DOHH2 (cell line): Measurements from ENCODE around the gene ARL11.

Experiments
- H3F3A ChIP-seq: fragments of 200-600 bp; sonication (generic), shearing (Covaris generic); 2 replicates; pipeline ENCODE4 v1.6.0; 2016; ENCODE audit warnings: antibody characterized with exemption, mild to moderate bottlenecking; ENCODE audit not compliant: control insufficient read depth, insufficient read depth
- H3K27ac ChIP-seq: fragments of 200-600 bp; sonication (generic); 2 replicates; pipeline ENCODE4 v1.5.1; 2014; ENCODE audit warnings: low read depth, mild to moderate bottlenecking, low read length, moderate library complexity
- H3K27me3 ChIP-seq: fragments of 200-600 bp; sonication (generic); 2 replicates; pipeline ENCODE4 v1.6.1; 2014; ENCODE audit warnings: mild to moderate bottlenecking, low read length, mixed read lengths; ENCODE audit not compliant: control insufficient read depth
- H3K36me3 ChIP-seq: fragments of 200-600 bp; sonication (generic); 2 replicates; pipeline ENCODE4 v1.6.1; 2014; ENCODE audit warnings: mild to moderate bottlenecking, low read length, moderate library complexity, mixed read lengths; ENCODE audit not compliant: control insufficient read depth
- H3K4me1 ChIP-seq: fragments of 200-600 bp; sonication (generic); 2 replicates; pipeline ENCODE4 v1.6.1; 2014; ENCODE audit warnings: mild to moderate bottlenecking, low read length, mixed read lengths; ENCODE audit not compliant: control insufficient read depth
- H3K4me2 ChIP-seq: fragments of 200-600 bp; sonication (generic); 2 replicates; pipeline ENCODE4 v1.6.0; 2014; ENCODE audit warnings: mild to moderate bottlenecking, low read length, moderate library complexity
- H3K4me3 ChIP-seq: fragments of 200-600 bp; sonication (generic); 2 replicates; pipeline ENCODE4 v1.5.1; 2014; ENCODE audit warnings: mild to moderate bottlenecking, low read length, mixed read lengths
- H3K79me2 ChIP-seq: fragments of 200-600 bp; sonication (generic); 2 replicates; pipeline ENCODE4 v1.6.1; 2014; ENCODE audit warnings: mild to moderate bottlenecking, low read length, mixed read lengths; ENCODE audit not compliant: control insufficient read depth
- H3K9me2 ChIP-seq: fragments of 200-600 bp; sonication (generic); replicated peaks from 2 replicates; pipeline ENCODE4 v1.6.1; 2014; ENCODE audit warnings: mild to moderate bottlenecking, low read length, mixed read lengths; ENCODE audit not compliant: control insufficient read depth
- H3K9me3 ChIP-seq: fragments of 200-600 bp; sonication (generic); 2 replicates; pipeline ENCODE4 v1.6.1; 2014; ENCODE audit warnings: antibody characterized with exemption, low read length, mixed read lengths; ENCODE audit not compliant: control insufficient read depth, insufficient read depth
- H4K20me1 ChIP-seq: fragments of 200-600 bp; sonication (generic); 2 replicates; pipeline ENCODE4 v1.6.0; 2014; ENCODE audit warnings: low read depth, mild to moderate bottlenecking, antibody characterized with exemption, low read length, moderate library complexity; ENCODE audit not compliant: control insufficient read depth, insufficient read depth
- EZH2phosphoT487 ChIP-seq: fragments of 200-600 bp; sonication (generic); IDR thresholded peaks from 2 replicates; pipeline ENCODE4 v1.6.1; 2017; ENCODE audit warnings: borderline replicate concordance, mild to moderate bottlenecking, antibody characterized with exemption, low read length, moderate library complexity, mixed read lengths
- TF ChIP-seq, protein P1 (sequence below): fragments of 200-600 bp; sonication (generic); IDR thresholded peaks from one replicate; pipeline ENCODE4 v1.5.1; 2014; ENCODE audit warnings: antibody characterized with exemption, mild to moderate bottlenecking, low read depth, low read length; ENCODE audit not compliant: poor library complexity, severe bottlenecking

The ARL11 gene

DNA sequence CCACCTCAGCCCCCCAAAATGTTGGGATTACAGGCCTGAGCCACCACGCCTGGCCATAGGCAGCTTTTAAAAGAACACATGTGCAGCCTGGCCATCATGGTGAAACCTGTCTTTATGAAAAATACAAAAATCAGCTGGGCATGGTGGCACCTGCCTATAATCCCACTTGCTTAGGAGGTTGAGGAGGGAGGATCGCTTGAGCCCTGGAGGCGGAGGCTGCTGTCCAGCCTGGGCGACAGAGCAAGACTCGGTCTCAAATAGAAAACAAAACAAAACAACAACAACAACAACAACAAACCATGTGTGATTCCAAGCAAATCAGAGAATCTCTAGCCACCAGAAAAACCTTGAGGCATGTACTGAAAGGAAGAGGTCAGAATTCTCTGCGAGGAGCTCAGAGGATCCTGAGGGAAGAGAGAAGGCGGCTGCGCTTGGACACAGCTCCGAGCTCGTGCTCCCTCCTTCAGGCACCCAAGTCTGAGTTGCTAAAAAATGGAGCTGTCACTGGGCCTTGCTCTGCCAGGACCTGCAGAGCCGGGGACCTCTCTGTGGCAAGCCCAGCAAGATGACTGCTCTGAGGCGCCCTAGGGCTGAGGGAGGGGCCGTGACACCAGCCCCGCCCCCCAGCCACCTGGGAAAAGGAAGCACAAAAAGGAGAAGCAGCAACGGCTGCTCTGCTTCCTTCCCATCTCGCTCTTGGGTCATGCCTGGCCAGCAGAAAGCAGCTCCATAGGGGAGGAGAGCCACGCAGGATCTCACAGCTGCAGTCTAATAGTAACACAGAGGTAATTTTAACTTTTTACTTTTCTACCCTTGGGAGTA is at the start of gene ARL11:
Gene ARL11, plus strand, starts transcription at position 677 of the 822 bp plus-strand sequence. CDS start 1,941 bp downstream, outside the sequence.
- Histone ChIP-seq H3K27ac (peak within 1 kb of the TSS; percentile 78), H3K4me3 (peak within 1 kb of the TSS; percentile 89), H3K36me3 (peaks cover 44% of the 10 kb centered on the region), H3K9me2 (no peaks in the 10 kb centered on the region), H3K27me3 (no peaks in the 10 kb centered on the region), H3K9me3 (no peaks in the 10 kb centered on the region), H4K20me1 (peaks cover 7% of the 10 kb centered on the region; the same call in 1 of the 2 replicates), H3F3A (peaks cover 10% of the 10 kb centered on the region; the same call in 1 of the 2 replicates), H3K4me1 (peaks cover 73% of the 10 kb centered on the region), H3K79me2 (peaks cover 51% of the 10 kb centered on the region), H3K4me2 (peak within 1 kb of the TSS; percentile 80)
- no peak for TF ChIP-seq EZH2phosphoT487
- TF ChIP-seq, protein P1, sequence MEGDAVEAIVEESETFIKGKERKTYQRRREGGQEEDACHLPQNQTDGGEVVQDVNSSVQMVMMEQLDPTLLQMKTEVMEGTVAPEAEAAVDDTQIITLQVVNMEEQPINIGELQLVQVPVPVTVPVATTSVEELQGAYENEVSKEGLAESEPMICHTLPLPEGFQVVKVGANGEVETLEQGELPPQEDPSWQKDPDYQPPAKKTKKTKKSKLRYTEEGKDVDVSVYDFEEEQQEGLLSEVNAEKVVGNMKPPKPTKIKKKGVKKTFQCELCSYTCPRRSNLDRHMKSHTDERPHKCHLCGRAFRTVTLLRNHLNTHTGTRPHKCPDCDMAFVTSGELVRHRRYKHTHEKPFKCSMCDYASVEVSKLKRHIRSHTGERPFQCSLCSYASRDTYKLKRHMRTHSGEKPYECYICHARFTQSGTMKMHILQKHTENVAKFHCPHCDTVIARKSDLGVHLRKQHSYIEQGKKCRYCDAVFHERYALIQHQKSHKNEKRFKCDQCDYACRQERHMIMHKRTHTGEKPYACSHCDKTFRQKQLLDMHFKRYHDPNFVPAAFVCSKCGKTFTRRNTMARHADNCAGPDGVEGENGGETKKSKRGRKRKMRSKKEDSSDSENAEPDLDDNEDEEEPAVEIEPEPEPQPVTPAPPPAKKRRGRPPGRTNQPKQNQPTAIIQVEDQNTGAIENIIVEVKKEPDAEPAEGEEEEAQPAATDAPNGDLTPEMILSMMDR: no peak

DNA sequence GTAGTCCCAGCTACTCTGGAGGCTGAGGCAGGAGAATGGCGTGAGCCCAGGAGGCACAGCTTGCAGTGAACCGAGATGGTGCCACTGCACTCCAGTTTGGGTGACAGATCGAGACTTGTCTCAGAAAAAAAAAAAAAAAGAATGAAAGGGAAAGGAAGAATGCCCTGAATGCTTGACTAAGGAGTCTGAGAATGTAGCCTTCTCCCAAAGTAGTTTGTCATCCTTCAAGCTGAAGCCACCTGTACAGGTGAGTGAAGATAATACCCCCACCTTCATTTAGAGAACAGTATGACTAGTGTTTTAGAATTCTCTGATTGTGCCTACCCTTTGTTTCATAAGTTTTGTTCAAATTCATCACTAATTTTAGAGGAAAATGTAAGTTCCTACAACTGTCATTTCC is 48.8 kb upstream of the ARL11 start:
- H3K4me2 ChIP-seq: no peak overlapping the region

DNA sequence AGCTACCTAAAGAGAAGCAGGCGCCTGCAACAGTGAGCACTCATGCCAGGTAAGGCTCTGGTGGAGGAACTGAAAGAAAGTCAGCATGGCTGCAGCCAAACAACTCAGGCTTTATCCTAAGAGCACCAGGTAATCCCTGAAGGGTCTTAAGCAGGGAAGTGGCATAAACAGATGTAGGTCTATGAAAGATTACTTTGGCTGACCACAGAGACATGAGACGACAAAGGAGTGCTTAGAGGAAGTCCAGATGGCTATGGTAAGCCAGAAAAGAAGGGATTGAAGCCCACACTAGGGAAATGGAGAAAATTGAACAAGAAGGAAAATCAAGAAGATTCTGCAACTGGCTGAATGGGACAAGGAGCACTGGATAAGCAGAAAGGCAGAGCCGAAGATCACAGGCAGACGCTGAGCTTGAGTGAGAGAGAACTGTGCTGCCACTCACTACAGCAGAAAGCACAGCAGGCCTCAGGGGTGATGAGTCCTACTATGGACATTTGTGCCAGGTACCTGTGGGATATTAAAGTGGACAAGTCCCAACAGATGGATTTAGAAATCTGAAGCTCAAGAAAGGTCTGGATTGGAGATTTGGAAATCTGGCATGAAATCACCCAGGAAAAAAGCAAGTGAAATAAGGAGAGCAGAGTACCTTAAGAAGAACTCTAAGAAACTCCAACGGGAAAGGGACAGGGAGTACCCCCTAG is 47.2 kb upstream of the ARL11 start:
- Histone ChIP-seq H3K27me3 (no peaks in the 10 kb centered on the region), H3K79me2 (peaks cover 62% of the 10 kb centered on the region), H3K4me1 (peaks cover 36% of the 10 kb centered on the region), H3K27ac (no peak overlapping the region), H3K4me3 (no peak overlapping the region), H3K9me3 (no peaks in the 10 kb centered on the region), H3K36me3 (peaks cover 47% of the 10 kb centered on the region), H3K4me2 (no peak overlapping the region), H3K9me2 (no peaks in the 10 kb centered on the region), H3F3A (peaks cover 5% of the 10 kb centered on the region; the same call in 1 of the 2 replicates), H4K20me1 (peaks cover 4% of the 10 kb centered on the region; the same call in 1 of the 2 replicates)
- TF ChIP-seq, protein P1: no peak
- no peak for TF ChIP-seq EZH2phosphoT487

More for the DNA sequence above, 48.8 kb upstream of the ARL11 start:
- H3K79me2 ChIP-seq: peaks cover 63% of the 10 kb centered on the region
- H3K27me3 ChIP-seq: no peaks in the 10 kb centered on the region
- H3K27ac ChIP-seq: no peak overlapping the region
- TF ChIP-seq, protein P1: no peak
- no peak for TF ChIP-seq EZH2phosphoT487
- H4K20me1 ChIP-seq: peaks cover 4% of the 10 kb centered on the region; the same call in 1 of the 2 replicates
- no peaks in the 10 kb centered on the region for H3K9me3 ChIP-seq
- H3K4me3 ChIP-seq: no peak overlapping the region
- peaks cover 54% of the 10 kb centered on the region for H3K36me3 ChIP-seq
- peaks cover 33% of the 10 kb centered on the region for H3K4me1 ChIP-seq
- peaks cover 1% of the 10 kb centered on the region; the same call in 1 of the 2 replicates for H3F3A ChIP-seq
- H3K9me2 ChIP-seq: no peaks in the 10 kb centered on the region
